ENCODE results near the gene LRRC74B. TPM values are rescaled to one million over a fixed set of nuclear protein-coding genes. Genes with fewer than 3 reads are reported as not detected.
"Not testable (repeated sequence)": the region's sequence is repeated elsewhere in the genome, so short reads cannot be mapped to it uniquely, and the experiment has no call there.

LRRC74B gene
- polyA plus RNA-seq, 1 experiment = not detected

- CTCF ChIA-PET = interaction anchor here (1.4 kb wide), 1 partner anchor 10 kb away, joined by 6 read pairs; no protein-coding TSS in a partner anchor
- no peaks in the 10 kb centered on the region for H3K9me3 ChIP-seq (ENCODE audit: control insufficient read depth, insufficient read depth, low read length)
- POLR2A ChIA-PET = interaction anchor here (0.6 kb wide), 1 partner anchor 78 kb away, joined by 4 read pairs; the partner anchor contains the start of gene P2RX6
- H3K4me3 ChIP-seq (ENCODE audit: low read depth, low read length) = no peak overlapping the region
- no peak overlapping the region for H3K27ac ChIP-seq (ENCODE audit: low read depth, low read length)
- peaks cover 8% of the 10 kb centered on the region for H3K27me3 ChIP-seq (ENCODE audit: control insufficient read depth, insufficient read depth, low read length)
- no peak for TF ChIP-seq CTCF (IDR thresholded peaks at IDR 0.05; ENCODE audit: low read depth, low read length)
- DNase-seq (ENCODE audit: low read depth, low spot score) = no peak
These were observed 47.2 kb downstream of the LRRC74B start for GRCh38 chr22:21092797-21093554.

- H3K27ac ChIP-seq (ENCODE audit: low read depth, low read length); CTCF ChIA-PET; POLR2A ChIA-PET; DNase-seq (ENCODE audit: low read depth, low spot score); H3K4me3 ChIP-seq (ENCODE audit: low read depth, low read length); H3K27me3 ChIP-seq (ENCODE audit: control insufficient read depth, insufficient read depth, low read length); H3K9me3 ChIP-seq (ENCODE audit: control insufficient read depth, insufficient read depth, low read length): not testable (repeated sequence)
These were observed 47.9 kb downstream of the LRRC74B start for GRCh38 chr22:21093555-21094137.

- TF ChIP-seq CTCF (IDR thresholded peaks at IDR 0.05; ENCODE audit: low read depth, low read length) = no peak
- Histone ChIP-seq H3K9me3 (ENCODE audit: control insufficient read depth, insufficient read depth, low read length) (no peaks in the 10 kb centered on the region), H3K4me3 (ENCODE audit: low read depth, low read length) (no peak overlapping the region), H3K27ac (ENCODE audit: low read depth, low read length) (no peak overlapping the region), H3K27me3 (ENCODE audit: control insufficient read depth, insufficient read depth, low read length) (peaks cover 8% of the 10 kb centered on the region)
- ChIA-PET CTCF (no interaction called here), POLR2A (no interaction called here)
- DNase-seq (ENCODE audit: low read depth, low spot score) = no peak
These were observed 49.4 kb downstream of the LRRC74B start for GRCh38 chr22:21094911-21095772.

GRCh38 chr22:21095773-21096107, 50.0 kb downstream of the LRRC74B start:
- TF ChIP-seq CTCF (IDR thresholded peaks at IDR 0.05; ENCODE audit: low read depth, low read length) = no peak
- no peak for DNase-seq (ENCODE audit: low read depth, low spot score)
- Histone ChIP-seq H3K9me3 (ENCODE audit: control insufficient read depth, insufficient read depth, low read length) (no peaks in the 10 kb centered on the region), H3K27ac (ENCODE audit: low read depth, low read length) (no peak overlapping the region), H3K27me3 (ENCODE audit: control insufficient read depth, insufficient read depth, low read length) (peaks cover 8% of the 10 kb centered on the region), H3K4me3 (ENCODE audit: low read depth, low read length) (no peak overlapping the region)
- CTCF ChIA-PET = no interaction called here
- POLR2A ChIA-PET = no interaction called here

- H3K27ac ChIP-seq (ENCODE audit: low read depth, low read length); H3K4me3 ChIP-seq (ENCODE audit: low read depth, low read length); CTCF ChIA-PET; H3K27me3 ChIP-seq (ENCODE audit: control insufficient read depth, insufficient read depth, low read length); H3K9me3 ChIP-seq (ENCODE audit: control insufficient read depth, insufficient read depth, low read length); DNase-seq (ENCODE audit: low read depth, low spot score); POLR2A ChIA-PET: not testable (repeated sequence)
These were observed 51.1 kb downstream of the LRRC74B start for GRCh38 chr22:21096878-21097277.

Data from AG04450 (cell line).